Measurements from ENCODE around the gene MPIG6B.

Gene MPIG6B

DNA sequence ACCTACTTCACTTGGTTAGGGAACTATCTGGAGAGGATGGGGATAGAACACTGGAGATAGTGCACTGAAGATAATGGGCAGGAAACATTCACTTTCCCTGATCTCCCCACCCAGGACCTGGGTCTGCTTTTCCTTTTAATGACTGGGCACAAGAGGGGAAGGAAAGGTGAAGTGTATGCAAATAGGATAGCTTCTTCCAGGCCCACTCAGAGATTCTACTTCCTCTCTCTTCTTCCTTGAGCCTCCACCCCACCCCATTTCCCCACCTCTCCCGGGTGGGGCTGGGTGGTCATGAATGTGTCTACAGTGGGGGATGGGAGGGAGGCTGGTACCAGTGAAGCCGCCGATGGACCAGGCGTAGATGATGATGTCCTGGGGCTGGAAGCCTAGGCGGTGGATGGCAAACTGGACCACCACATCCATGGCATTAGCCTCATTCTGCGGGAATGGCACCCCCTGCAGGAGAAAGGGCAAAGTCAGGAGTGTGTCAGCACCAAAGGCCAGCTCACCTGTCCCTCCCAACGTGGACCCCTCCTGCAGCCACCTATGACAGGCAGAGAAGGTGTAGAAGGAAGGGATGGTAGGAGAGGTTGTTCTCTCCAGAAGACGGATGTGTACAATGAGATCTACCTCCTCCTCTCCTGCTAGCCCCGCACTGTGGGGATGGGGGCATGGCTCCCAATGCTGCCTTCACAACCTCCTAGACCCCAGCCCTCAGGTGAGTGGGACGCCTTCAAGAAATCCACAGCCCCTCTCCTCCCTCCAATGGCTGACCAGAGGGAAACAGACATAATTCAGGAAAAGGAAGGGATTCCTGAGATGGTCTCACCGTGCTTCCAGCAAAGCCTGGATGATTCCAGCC, 33.7 kb upstream of the MPIG6B start:
- Histone ChIP-seq H3K36me3 (no peaks in the 10 kb centered on the region), H3K4me3 (ENCODE audit: low read depth, low read length) (no peak overlapping the region), H3K27me3 (no peaks in the 10 kb centered on the region), H3K9me3 (no peaks in the 10 kb centered on the region), H3K4me1 (no peaks in the 10 kb centered on the region)
- TF ChIP-seq, protein P1, sequence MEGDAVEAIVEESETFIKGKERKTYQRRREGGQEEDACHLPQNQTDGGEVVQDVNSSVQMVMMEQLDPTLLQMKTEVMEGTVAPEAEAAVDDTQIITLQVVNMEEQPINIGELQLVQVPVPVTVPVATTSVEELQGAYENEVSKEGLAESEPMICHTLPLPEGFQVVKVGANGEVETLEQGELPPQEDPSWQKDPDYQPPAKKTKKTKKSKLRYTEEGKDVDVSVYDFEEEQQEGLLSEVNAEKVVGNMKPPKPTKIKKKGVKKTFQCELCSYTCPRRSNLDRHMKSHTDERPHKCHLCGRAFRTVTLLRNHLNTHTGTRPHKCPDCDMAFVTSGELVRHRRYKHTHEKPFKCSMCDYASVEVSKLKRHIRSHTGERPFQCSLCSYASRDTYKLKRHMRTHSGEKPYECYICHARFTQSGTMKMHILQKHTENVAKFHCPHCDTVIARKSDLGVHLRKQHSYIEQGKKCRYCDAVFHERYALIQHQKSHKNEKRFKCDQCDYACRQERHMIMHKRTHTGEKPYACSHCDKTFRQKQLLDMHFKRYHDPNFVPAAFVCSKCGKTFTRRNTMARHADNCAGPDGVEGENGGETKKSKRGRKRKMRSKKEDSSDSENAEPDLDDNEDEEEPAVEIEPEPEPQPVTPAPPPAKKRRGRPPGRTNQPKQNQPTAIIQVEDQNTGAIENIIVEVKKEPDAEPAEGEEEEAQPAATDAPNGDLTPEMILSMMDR (IDR thresholded peaks at IDR 0.05; ENCODE audit: low read depth, low read length), result peak; percentile 51
- peak; percentile 24 for DNase-seq

DNA sequence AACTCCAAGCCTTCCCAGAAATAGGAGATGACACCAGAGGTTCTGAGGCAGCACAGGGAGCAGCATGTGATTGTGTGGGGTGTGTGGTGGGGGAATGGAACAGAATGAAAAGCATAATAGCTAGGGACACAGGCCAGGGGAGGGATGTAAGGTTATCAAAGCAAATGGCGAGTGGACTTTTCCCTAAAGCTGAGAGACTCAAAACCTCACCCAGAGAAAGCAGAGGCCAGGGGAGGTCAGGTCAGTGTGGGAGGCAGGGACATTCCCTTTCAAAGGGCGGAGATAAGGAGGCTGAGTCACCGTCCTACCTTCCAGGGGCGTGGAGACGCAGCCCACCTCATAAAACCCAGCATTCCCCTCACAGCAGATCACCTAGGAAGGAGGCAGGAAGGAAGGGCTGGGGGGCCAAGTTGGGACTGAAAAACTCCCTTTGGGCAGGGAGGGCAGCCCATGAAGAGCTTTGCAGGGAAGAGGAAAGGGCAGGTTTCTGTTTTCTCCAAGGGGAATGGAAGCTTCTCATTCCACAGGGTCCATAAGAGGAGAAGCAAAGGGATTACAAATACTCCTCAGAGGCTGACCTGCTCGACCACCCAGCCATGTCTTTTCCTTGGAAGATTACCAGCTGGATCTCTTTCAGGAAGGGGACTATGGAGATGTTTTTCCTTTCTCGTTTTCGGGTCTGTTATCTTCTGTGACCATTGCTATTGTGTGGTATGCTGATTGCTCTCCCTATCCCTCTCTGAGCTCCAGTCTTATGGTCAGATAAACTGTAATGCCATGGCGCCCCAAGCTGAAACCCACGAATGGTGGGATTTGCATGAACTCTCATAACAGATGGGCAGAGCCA, 32.7 kb upstream of the MPIG6B start:
- H3K4me1 ChIP-seq, result no peaks in the 10 kb centered on the region
- no peaks in the 10 kb centered on the region; the same call in none of the 2 replicates for H3K36me3 ChIP-seq
- H3K9me3 ChIP-seq, result no peaks in the 10 kb centered on the region
- no peak overlapping the region for H3K4me3 ChIP-seq (ENCODE audit: low read depth, low read length)
- no peaks in the 10 kb centered on the region for H3K27me3 ChIP-seq
- no peak for DNase-seq
- TF ChIP-seq, protein P1 (IDR thresholded peaks at IDR 0.05; ENCODE audit: low read depth, low read length), result no peak

DNA sequence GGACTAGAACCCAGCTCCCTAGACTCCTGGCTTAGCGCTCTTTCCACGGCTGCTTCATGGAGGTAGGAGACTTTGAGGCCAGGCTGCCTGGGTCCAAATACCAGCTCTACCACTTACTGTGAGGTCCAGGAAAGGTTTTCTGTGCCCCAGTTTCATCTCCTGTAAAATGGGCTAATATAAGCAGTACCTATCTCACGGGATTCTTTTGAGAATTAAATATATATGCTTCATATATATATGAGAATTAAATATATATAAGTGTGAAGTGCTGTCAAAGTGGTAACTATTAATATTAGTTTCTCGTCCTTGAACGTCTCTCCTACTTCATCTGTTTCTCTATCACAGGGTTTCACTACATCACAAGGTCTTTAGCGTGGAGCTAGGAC, 32.1 kb upstream of the MPIG6B start:
- Histone ChIP-seq H3K9me3 (no peaks in the 10 kb centered on the region), H3K27me3 (no peaks in the 10 kb centered on the region), H3K4me3 (ENCODE audit: low read depth, low read length) (no peak overlapping the region), H3K36me3 (no peaks in the 10 kb centered on the region; the same call in none of the 2 replicates), H3K4me1 (no peaks in the 10 kb centered on the region)
- DNase-seq, result no peak
- TF ChIP-seq, protein P1 (IDR thresholded peaks at IDR 0.05; ENCODE audit: low read depth, low read length), result no peak

DNA sequence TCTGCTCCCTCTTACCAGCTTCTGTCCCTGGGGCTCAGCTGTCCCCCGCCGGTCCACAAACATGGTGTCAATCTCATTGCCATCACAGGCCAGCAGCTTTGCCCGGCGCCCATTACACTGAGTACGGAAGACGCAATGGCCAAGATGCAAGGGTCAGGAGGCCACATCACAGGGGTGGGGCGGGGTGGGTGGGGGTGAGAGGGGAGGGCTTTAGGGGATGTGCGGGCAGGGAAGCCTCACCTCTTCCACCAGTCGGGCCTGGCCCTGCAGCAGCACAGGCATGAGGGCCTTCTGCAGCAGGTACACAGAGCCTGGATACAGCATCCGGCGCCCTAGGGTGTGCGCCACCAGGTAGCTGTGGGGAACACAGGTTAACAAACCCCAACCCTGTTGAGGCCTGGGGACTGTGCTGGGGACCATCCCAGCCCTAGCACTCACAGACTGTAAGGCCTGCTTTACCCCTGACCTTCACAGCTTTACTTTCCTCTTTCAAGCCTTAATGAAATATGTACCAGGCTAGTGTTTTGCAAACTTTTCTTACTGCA, 31.5 kb upstream of the MPIG6B start:
- Histone ChIP-seq H3K27me3 (no peaks in the 10 kb centered on the region), H3K36me3 (no peaks in the 10 kb centered on the region; the same call in none of the 2 replicates), H3K9me3 (no peaks in the 10 kb centered on the region), H3K4me1 (no peaks in the 10 kb centered on the region), H3K4me3 (ENCODE audit: low read depth, low read length) (no peak overlapping the region)
- DNase-seq, result no peak
- TF ChIP-seq, protein P1 (IDR thresholded peaks at IDR 0.05; ENCODE audit: low read depth, low read length), result no peak

DNA sequence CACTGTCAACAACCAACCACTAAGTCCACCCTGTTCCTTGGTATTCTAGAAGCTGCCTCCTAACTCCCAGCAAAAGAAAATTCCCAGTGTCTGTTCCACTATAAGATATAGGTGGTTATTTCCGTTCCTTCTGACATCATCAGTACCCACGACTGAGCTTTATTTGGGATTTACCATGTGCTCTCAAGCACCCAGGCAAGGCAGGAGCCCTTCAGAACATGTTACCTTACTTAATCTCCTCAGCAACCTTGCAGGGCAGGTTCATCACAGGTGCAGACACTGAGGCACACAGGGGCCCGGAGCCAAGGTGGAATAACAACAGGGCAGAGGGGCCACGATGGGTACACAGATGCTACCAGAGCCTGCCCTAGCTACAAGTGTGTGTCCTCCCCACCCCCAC, 30.8 kb upstream of the MPIG6B start:
- TF ChIP-seq, protein P1 (IDR thresholded peaks at IDR 0.05; ENCODE audit: low read depth, low read length), result no peak
- H3K27me3 ChIP-seq, result no peaks in the 10 kb centered on the region
- H3K9me3 ChIP-seq, result no peaks in the 10 kb centered on the region
- H3K4me1 ChIP-seq, result no peaks in the 10 kb centered on the region
- no peak overlapping the region for H3K4me3 ChIP-seq (ENCODE audit: low read depth, low read length)
- DNase-seq, result no peak
- no peaks in the 10 kb centered on the region; the same call in none of the 2 replicates for H3K36me3 ChIP-seq

All from BE2C (cell line).